Dermis microvascular lymphatic vessel endothelial cell (primary cell): ENCODE measurements around the gene HDAC1. TPM values are rescaled to one million over a fixed set of nuclear protein-coding genes. Genes with fewer than 3 reads are reported as not detected.

ENCODE experiments used
- DNase-seq, 2 donors: peaks; one replicate each; pipeline versions ENCODE4 v3.0.0 to v3.0.0-alpha.2; 2010; ENCODE audit warnings: low read depth in 2 of 2
- total RNA-seq: library from RNA; depleted of rRNA; stranded (reverse); fragments of >200 nt; gene quantifications from 2 replicates; pipeline ENCODE4 v1.2.1, GENCODE V29; 2014

HDAC1 gene
- total RNA-seq, 1 donor from 2014 or later: 116 TPM

- no peak for DNase-seq
Measured at GRCh38 chr1:32327204-32327603, 35.3 kb downstream of the HDAC1 start.

- DNase-seq: no peak
Measured at GRCh38 chr1:32329931-32330466, 38.1 kb downstream of the HDAC1 start.

DNA sequence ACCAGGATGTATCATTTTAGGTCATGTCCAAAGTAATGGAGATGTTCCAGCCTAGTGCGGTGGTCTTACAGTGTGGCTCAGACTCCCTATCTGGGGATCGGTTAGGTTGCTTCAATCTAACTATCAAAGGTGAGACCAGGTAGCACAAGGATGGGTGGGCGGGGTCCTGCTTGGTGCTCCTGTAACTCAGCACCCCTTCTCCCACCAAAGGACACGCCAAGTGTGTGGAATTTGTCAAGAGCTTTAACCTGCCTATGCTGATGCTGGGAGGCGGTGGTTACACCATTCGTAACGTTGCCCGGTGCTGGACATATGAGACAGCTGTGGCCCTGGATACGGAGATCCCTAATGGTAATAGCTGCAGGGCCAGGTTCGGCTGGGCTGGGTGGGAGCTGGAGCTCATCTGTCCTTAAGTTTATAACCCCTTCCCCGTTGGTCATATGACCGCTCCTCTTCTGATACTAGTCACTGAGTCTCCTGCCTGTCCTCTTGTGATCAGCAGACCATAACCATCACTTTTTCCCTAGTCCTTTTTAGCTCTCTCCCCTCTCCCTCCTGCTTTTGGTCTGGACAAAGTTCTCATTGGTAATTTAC lies 38.8 kb downstream of the HDAC1 start:
- DNase-seq: no peak

DNA sequence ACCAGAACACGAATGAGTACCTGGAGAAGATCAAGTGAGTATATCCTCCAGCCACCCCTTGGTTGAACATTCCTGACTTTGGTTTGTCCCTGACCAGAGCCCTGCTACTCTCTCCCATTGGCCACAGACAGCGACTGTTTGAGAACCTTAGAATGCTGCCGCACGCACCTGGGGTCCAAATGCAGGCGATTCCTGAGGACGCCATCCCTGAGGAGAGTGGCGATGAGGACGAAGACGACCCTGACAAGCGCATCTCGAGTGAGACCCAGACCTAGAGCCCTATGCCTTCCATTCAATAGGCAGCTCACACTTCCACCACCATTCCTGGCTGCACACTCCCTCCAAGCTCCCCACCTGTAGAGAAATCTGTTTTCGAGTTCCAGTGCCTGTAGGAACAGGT lies 39.7 kb downstream of the HDAC1 start:
- no peak for DNase-seq

DNA sequence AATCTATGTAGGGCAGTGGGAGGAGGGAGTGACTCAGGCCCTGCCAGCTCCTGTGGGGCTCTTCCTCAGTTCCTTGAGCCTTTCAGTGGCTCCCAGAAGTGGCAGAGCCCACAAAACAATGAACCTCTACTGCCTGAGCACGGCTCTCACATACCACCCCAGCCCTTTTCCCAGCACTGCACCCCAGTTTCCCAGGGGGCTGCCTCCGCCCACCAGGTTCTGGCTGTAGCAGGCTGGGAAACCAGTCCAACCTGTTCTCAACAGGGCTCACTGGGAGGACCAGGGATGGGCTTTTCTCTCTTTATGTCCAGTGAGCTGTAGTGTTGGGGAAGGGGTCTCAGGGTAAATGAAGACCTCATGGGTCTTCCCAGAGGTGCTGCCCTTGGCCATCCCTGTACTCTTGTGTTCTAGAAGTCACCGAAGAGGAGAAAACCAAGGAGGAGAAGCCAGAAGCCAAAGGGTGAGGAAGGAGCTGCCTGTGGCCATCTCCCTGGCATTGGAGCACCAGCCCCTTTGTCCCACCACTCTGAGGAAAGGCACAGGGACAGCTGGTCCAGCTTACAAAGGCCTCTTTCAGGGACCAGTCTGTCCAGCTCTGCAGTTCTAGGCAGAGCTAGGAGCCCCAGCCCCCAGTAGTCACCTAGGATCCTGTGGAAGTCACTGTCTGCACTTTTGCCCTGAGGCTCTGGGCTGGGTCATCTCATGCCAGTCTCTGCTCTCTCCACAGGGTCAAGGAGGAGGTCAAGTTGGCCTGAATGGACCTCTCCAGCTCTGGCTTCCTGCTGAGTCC lies 40.6 kb downstream of the HDAC1 start:
- DNase-seq: no peak

GRCh38 chr1:32333251-32333963 lies 41.5 kb downstream of the HDAC1 start:
- no peak for DNase-seq

- DNase-seq: no peak
Measured at GRCh38 chr1:32334274-32334861, 42.5 kb downstream of the HDAC1 start.

DNA sequence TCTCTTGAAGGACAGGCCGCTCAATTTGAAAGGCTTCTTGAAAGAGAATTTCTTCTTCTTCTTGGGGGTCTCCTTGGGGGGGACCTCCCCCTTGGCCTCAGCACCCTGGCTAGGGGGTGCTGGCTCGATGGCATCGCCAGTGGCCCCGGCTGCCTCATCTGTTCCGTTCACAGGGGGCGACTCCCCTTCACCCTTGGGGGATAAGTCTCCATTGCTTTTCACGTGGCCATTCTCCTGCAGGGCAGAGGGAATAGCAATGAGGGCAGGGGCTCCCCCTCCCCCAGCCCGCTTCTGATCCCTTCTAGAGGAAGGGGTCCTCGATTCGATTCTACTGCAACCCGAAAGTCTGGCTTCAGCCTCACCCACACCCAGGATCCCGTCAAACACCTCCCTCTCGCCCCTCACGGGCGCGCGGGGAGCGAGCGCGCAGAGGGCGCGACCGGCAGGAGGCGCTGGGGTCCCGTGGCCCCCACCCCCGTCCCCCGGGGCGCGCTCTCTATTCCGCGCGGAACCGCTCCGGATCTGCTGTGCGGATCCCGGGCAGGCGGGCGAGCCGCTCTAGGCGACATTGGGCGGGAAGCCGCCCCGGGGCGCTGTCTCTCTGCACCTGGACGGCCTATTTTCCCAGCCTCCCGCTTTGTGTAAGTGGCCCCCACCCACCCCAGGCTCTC lies 43.1 kb downstream of the HDAC1 start:
- peak in 1 of 2 donors; percentile 55 for DNase-seq

DNA sequence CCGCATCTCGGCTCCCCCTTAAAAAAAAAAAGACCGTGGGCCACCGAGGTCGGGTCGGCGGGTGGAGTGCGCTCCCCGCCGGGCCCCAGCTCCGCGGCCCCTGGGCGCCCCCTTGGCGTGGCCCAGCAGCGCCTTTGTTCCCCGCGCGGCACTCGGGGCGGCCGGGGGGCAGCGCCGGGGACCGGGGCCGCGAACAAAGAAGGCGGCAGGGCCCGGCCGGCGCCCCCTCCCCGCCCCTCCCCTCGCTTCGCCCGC lies 43.6 kb downstream of the HDAC1 start:
- no peak for DNase-seq

DNA sequence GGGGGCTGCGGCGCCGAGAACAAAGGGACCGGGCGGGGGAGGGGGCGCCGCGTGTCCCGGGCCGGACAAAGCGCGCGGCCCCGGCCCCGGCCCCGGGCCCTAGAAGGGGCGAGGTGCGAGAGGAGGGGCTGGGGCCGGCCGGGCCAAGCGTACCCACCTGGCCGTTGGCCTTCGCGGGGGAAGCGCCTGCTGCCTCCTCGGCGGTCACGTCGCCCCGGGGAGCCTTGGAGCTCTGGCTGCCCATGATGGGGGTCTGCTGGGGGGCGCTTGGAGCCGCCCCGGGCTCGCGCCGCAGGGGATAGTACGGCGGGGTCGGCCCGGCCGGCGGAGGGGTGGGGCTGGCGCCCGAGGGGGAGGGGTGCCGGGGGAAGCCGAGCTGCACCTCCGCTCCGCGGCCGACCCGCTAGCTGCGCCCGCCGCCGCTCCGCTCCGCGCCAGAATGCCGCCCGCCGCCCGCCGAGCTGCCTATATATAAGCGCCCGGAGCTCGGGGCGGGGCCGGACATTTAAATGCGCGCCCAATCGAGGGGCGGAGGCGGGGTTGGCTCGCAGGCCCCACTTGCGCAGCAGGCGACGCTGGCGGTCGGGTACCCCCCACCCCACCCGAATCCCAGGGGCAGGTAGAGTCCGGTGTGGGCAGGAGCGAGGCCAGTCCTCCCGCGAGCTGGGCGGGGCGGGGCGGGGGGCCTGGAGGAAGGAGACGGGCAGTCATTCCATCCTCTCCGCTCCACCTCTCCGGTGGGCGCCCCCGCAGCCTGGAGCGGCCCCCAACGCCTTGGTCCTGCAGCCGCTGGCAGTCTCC lies 44.1 kb downstream of the HDAC1 start, which contains the start of gene MARCKSL1:
TSS of gene MARCKSL1 (minus strand) at position 444 of the 801 bp plus-strand sequence. CDS start at position 244, 200 bp downstream.
- DNase-seq: peak; percentile 28 to 76

DNA sequence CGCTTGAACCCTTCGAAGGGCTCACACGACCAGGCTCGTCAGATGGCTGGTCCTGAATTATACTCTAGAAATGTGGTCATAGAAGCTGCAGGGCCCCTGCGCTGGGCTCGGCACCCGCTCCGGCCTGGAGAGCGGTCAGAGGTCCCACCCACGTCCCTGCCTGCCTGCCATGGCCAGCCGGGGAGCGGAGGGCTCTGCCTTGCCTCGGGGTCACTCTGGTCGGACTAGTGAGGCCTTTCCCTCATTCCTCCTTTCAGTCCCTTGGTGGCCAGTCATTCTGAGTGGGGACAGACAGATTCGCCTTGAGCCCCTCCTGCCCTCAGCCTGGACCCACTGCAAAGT lies 44.7 kb downstream of the HDAC1 start:
- no peak for DNase-seq

DNA sequence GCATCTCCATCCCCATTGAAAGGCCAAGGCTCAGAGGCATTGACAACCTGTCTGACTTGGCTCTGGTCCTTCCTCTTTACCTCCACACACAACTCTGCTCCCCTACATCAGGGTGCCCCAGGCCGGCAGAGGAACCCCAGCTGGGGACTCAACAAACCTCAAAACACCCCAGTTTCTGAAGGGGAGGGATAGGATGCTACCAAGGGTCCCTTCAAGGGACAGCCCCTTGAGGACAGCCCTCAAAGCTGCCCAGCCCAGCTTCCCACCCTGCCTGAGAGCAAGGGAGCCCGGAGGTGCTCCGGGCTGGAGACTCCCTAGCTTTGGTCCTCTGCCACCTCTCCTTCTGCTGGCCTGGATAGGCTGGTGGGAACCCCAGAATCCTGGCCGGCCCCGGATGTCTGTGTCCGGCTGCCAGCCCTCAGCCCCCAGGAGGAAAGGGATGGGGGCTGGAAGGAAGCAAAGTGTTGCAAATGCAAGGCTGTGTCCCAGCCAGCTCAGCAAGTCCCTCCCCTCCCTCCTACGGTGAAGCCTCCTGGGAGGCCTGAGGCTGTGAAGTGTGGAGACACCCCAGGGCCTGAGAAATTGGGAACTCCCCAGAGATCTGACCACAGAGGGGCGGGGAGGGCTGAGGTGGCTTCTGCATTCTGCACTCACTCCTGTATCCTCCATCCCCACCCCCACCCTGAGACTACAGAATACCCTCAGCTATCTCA lies 45.2 kb downstream of the HDAC1 start:
- DNase-seq: no peak

DNA sequence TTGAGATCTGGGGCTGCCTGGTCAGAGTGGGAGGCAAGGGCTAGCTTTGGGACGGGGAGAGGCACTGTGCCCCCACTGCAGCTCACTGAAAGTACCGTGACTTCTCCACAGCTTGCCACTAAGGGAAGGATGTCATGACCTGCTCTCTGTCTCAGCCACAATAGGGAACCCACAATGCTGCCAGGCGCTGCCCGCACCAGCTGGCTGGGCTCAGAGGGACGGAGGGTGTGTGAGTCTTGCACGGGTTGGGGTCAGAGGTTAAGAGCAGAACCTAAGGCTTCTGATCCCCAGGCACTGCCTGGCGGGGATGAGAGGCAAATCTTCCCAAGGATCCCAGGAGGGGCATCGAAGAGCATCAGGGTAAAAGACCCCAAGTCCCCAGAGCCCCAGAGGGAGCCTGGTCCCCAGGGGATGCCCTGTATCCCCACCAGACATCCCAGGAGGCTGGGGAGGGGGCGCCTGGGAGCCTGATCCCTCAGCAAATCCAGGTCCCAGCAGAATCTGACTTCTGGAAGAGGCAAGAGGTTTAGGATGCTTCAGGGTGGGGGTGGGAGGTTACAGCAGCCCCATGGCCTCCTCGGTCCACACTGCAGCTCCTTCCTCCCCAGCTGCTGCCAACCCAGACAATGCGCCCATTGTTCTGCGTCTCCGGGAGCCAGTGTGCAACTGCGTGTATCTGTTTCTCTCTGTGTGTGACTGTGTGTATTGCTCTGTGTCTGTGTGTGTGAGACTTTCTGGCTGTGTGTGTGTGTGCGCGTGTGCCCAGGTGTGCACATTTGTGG lies 46.2 kb downstream of the HDAC1 start:
- DNase-seq: peak in 1 of 2 donors; percentile 49

DNA sequence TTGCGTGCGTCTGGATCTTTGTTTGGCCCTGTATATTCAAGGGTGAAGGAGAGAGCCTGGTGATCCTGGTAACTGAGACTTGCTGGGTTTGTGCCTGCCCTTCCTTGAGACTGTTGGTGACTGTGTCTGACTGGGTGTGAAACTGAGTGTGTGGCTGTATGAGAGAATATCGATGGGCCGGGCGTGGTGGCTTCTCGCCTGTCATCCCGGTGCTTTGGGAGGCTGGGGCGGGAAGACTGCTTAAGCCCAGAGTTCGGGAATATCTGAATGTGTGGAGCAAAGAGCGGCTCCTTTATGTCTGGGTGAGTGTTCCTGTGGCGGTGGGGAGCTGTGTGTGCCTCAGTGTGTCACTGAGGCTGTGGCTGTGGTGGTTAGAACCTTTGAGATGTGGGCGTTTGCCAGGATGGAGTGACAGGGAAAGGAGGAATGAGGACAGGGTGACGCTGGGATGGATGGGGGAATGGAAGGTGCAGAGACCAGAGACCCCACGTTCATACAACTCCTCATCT lies 46.8 kb downstream of the HDAC1 start:
- DNase-seq: no peak

GRCh38 chr1:32339363-32339978 lies 47.6 kb downstream of the HDAC1 start:
- no peak for DNase-seq

- DNase-seq: no peak
Measured at GRCh38 chr1:32341186-32341757, 49.4 kb downstream of the HDAC1 start.

DNA sequence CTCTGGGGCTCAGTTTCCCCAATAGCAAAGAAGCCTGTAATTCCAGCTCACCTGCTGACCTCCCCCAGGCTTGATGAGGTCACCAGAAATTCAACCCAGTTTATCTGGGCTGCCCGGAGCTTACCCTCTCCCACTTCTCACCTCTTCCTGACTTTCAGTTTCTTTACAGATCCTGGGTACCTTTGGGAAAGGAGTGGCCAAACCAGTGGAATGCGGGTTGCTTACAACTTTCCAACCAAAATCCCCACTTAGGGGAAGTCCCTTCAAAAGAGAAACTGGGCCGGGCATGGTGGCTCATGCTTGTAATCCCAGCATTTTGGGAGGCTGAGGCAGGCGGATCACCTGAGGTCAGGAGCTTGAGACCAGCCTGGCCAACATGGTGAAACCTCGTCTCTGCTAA lies 50.1 kb downstream of the HDAC1 start:
- no peak for DNase-seq

DNA sequence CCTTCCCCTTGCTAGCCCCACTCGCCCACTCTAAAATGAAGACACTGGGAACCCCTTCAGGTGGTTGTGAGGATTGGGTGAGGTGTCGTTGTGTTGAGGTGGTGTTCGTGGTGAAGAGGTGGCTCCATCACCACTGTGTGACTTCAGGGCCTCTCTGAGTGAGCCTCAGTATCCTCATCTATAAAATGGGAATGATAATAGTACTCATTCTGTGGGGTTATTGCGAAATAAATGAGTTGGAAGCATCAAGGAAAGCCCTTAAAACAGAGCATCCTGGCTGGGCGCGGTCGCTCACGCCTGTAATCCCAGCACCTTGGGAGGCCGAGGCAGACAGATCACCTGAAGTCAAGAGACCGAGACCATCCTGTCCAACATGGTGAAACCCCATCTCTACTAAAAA lies 50.8 kb downstream of the HDAC1 start:
- no peak for DNase-seq
